H1 (cell line): Measurements from ENCODE around the gene PC. TPM values are rescaled to one million over a fixed set of nuclear protein-coding genes. Genes with fewer than 3 reads are reported as not detected.

ENCODE experiments used
- CTCF ChIA-PET: fragments of 300-600 bp; sonication (Branson Sonifier 250); formaldehyde crosslinking; loops from one replicate; lab custom pipeline; 2021; ENCODE audit not compliant: partially characterized antibody; lab: Charles Lee
- POLR2A ChIA-PET: fragments of 300-600 bp; sonication (Branson Sonifier 250); formaldehyde crosslinking; loops from one replicate; lab custom pipeline; 2021; ENCODE audit warnings: inconsistent platforms; ENCODE audit not compliant: partially characterized antibody; lab: Charles Lee
- DNase-seq, 2 experiments: peaks; one replicate each; pipeline versions ENCODE4 v3.0.0 to v3.0.0-alpha.2; 2010 to 2022; ENCODE audit warnings: low spot score in 2 of 2, low read depth in 1 of 2, mixed read lengths in 1 of 2
- FAIRE-seq: peaks from 2 replicates; lab custom pipeline; 2011; peaks lifted over from hg19 to GRCh38; lab: Jason Lieb, UNC
- H2AFZ ChIP-seq: 2 replicates; pipeline ENCODE4 v1.8.1; 2012; ENCODE audit warnings: low read length, inconsistent platforms
- H2AK5ac ChIP-seq: 2 replicates; pipeline ENCODE4 v1.6.1; 2013; ENCODE audit warnings: low read depth, low read length
- H2BK120ac ChIP-seq: replicated peaks from 2 replicates; pipeline ENCODE3; 2013; ENCODE audit warnings: low read depth, low read length, inconsistent platforms
- H2BK12ac ChIP-seq: 2 replicates; pipeline ENCODE4 v1.6.1; 2013; ENCODE audit warnings: low read depth, low read length
- H2BK15ac ChIP-seq: 2 replicates; pipeline ENCODE4 v1.6.1; 2013; ENCODE audit warnings: low read length
- H2BK20ac ChIP-seq: 2 replicates; pipeline ENCODE4 v1.6.1; 2013; ENCODE audit warnings: low read length
- H2BK5ac ChIP-seq: 2 replicates; pipeline ENCODE4 v1.6.1; 2013; ENCODE audit warnings: low read depth, low read length
- H3K14ac ChIP-seq: 2 replicates; pipeline ENCODE4 v1.6.1; 2013; ENCODE audit warnings: inconsistent platforms; ENCODE audit not compliant: insufficient read length
- H3K18ac ChIP-seq: 2 replicates; pipeline ENCODE4 v1.6.1; 2013; ENCODE audit warnings: low read length; ENCODE audit errors: extremely low read depth
- H3K23ac ChIP-seq: 2 replicates; pipeline ENCODE4 v1.6.1; 2013; ENCODE audit warnings: inconsistent platforms; ENCODE audit not compliant: insufficient read length
- H3K23me2 ChIP-seq: 2 replicates; pipeline ENCODE4 v1.6.1; 2013; ENCODE audit warnings: low read depth, low read length
- H3K27ac ChIP-seq: 2 replicates; pipeline ENCODE4 v1.6.1; 2011; ENCODE audit warnings: low read depth, low read length, inconsistent platforms
- H3K27me3 ChIP-seq, 4 experiments: replicated peaks in 1 of 4; 1 replicate in 1 of 4; 2 replicates in 3 of 4; pipeline versions ENCODE4 v1.6.1 to v1.8.1; 2011 to 2013; ENCODE audit warnings: low read length in 3 of 4, mild to moderate bottlenecking in 3 of 4, inconsistent platforms in 2 of 4, mixed read lengths in 2 of 4, moderate library complexity in 1 of 4; ENCODE audit not compliant: control insufficient read depth in 3 of 4, insufficient read depth in 3 of 4; ENCODE audit errors: extremely low read depth in 1 of 4
- H3K36me3 ChIP-seq, 4 experiments: 2 replicates each; pipeline versions ENCODE4 v1.6.1 to v1.8.1; 2011 to 2013; ENCODE audit warnings: mild to moderate bottlenecking in 4 of 4, low read length in 3 of 4, moderate library complexity in 2 of 4, control low read depth in 1 of 4, inconsistent platforms in 1 of 4; ENCODE audit not compliant: insufficient read depth in 4 of 4, control insufficient read depth in 2 of 4
- H3K4ac ChIP-seq: replicated peaks from 2 replicates; pipeline ENCODE3; 2013; ENCODE audit warnings: low read length, low read depth, mixed read lengths, inconsistent platforms; ENCODE audit not compliant: insufficient read length
- H3K4me1 ChIP-seq, 4 experiments: replicated peaks in 1 of 4; 1 replicate in 1 of 4; 2 replicates in 3 of 4; pipeline versions ENCODE4 v1.6.1 to v1.8.1; 2011 to 2013; ENCODE audit warnings: low read length in 3 of 4, inconsistent platforms in 2 of 4, mixed read lengths in 1 of 4; ENCODE audit not compliant: insufficient read depth in 4 of 4, control insufficient read depth in 3 of 4
- H3K4me2 ChIP-seq, 2 experiments: 2 replicates each; pipeline versions ENCODE4 v1.6.1 to v1.8.1; 2011 to 2013; ENCODE audit warnings: low read depth in 2 of 2, low read length in 2 of 2, control low read depth in 1 of 2, inconsistent platforms in 1 of 2, mild to moderate bottlenecking in 1 of 2; ENCODE audit not compliant: insufficient read depth in 1 of 2
- H3K4me3 ChIP-seq, 4 experiments: fragments of 200-600, 300-600 bp in 1 of 4; sonication (generic), shearing (Covaris generic), sonication (Bioruptor Twin) in 1 of 4; 2 replicates each; pipeline versions ENCODE4 v1.5.1 to v1.8.1; 2011 to 2016; ENCODE audit warnings: low read length in 4 of 4, low read depth in 3 of 4, control low read depth in 2 of 4, inconsistent platforms in 2 of 4, mild to moderate bottlenecking in 2 of 4, mixed read lengths in 1 of 4, moderate library complexity in 1 of 4; ENCODE audit not compliant: insufficient read depth in 2 of 4; ENCODE audit errors: extremely low read depth in 1 of 4
- H3K56ac ChIP-seq: replicated peaks from 2 replicates; pipeline ENCODE3; 2013; ENCODE audit warnings: low read depth, mild to moderate bottlenecking, mixed read lengths, low read length, inconsistent platforms; ENCODE audit not compliant: insufficient read length
- H3K79me1 ChIP-seq: 2 replicates; pipeline ENCODE4 v1.6.1; 2013; ENCODE audit warnings: low read depth, low read length, control low read depth
- H3K79me2 ChIP-seq, 2 experiments: 2 replicates each; pipeline versions ENCODE4 v1.6.1 to v1.8.1; 2012 to 2013; ENCODE audit warnings: low read length in 2 of 2, mild to moderate bottlenecking in 2 of 2, inconsistent platforms in 1 of 2; ENCODE audit not compliant: insufficient read depth in 2 of 2, control insufficient read depth in 1 of 2
- H3K9ac ChIP-seq, 4 experiments: replicated peaks in 1 of 4; 1 replicate in 1 of 4; 2 replicates in 3 of 4; pipeline versions ENCODE4 v1.6.1 to v1.8.1; 2011 to 2013; ENCODE audit warnings: low read depth in 3 of 4, low read length in 3 of 4, control low read depth in 2 of 4, mild to moderate bottlenecking in 2 of 4, moderate library complexity in 2 of 4, inconsistent platforms in 1 of 4; ENCODE audit errors: extremely low read depth in 1 of 4
- H3K9me3 ChIP-seq, 2 experiments: 2 replicates each; pipeline versions ENCODE4 v1.6.1 to v1.8.1; 2012 to 2013; ENCODE audit warnings: mild to moderate bottlenecking in 2 of 2, moderate library complexity in 2 of 2, control low read depth in 1 of 2, inconsistent platforms in 1 of 2, low read depth in 1 of 2, low read length in 1 of 2, mixed read lengths in 1 of 2; ENCODE audit not compliant: insufficient read depth in 2 of 2
- H4K20me1 ChIP-seq, 2 experiments: replicated peaks in 1 of 2; 2 replicates each; pipeline versions ENCODE3 to v1.8.1; 2011 to 2013; ENCODE audit warnings: inconsistent platforms in 2 of 2, low read length in 2 of 2, mild to moderate bottlenecking in 1 of 2; ENCODE audit not compliant: insufficient read depth in 2 of 2, control insufficient read depth in 1 of 2
- H4K5ac ChIP-seq: 2 replicates; pipeline ENCODE4 v1.6.1; 2013; ENCODE audit warnings: low read length, low read depth, mixed read lengths, inconsistent platforms; ENCODE audit not compliant: insufficient read length
- H4K8ac ChIP-seq: 2 replicates; pipeline ENCODE4 v1.8.0; 2013; ENCODE audit warnings: mild to moderate bottlenecking, moderate library complexity, low read length, inconsistent platforms; ENCODE audit not compliant: insufficient read depth; ENCODE audit errors: extremely low read depth
- H4K91ac ChIP-seq: replicated peaks from 2 replicates; pipeline ENCODE3; 2013; ENCODE audit warnings: low read length, mixed read lengths, inconsistent platforms; ENCODE audit not compliant: insufficient read length
- ASH2L ChIP-seq: fragments of 200-600, 300-600 bp; sonication (generic); IDR thresholded peaks from one replicate; pipeline ENCODE4 v1.7.1; 2017; ENCODE audit warnings: low read length
- CHD2 ChIP-seq: IDR thresholded peaks from 2 replicates; pipeline ENCODE4 v1.6.1; 2012; ENCODE audit warnings: low read length, improper control_type of control experiment
- KDM5A ChIP-seq: fragments of 200-600 bp; IDR thresholded peaks from 2 replicates; pipeline ENCODE4 v1.7.1; 2012; ENCODE audit warnings: mild to moderate bottlenecking, low read length, inconsistent platforms, mixed read lengths
- NANOG ChIP-seq: IDR thresholded peaks from 2 replicates; pipeline ENCODE4 v1.6.1; 2011; ENCODE audit warnings: low read length, low read depth, mild to moderate bottlenecking, inconsistent platforms; ENCODE audit not compliant: insufficient read depth, poor library complexity, severe bottlenecking
- PHF8 ChIP-seq: fragments of 200-600 bp; sonication (generic); conservative IDR thresholded peaks from 2 replicates; pipeline ENCODE4 v1.7.1; 2012; ENCODE audit warnings: low read depth, mild to moderate bottlenecking, inconsistent platforms, low read length, moderate library complexity
- POU5F1 ChIP-seq: IDR thresholded peaks from 2 replicates; pipeline ENCODE4 v1.6.1; 2011; ENCODE audit warnings: low read depth, mild to moderate bottlenecking, low read length, moderate library complexity
- TBP ChIP-seq: IDR thresholded peaks from 2 replicates; pipeline ENCODE4 v1.6.1; 2011; ENCODE audit warnings: low read depth, low read length, improper control_type of control experiment
- TCF12 ChIP-seq: IDR thresholded peaks from 2 replicates; pipeline ENCODE4 v1.6.1; 2011; ENCODE audit warnings: low read depth, mild to moderate bottlenecking, low read length
- TEAD4 ChIP-seq: IDR thresholded peaks from 2 replicates; pipeline ENCODE4 v1.6.1; 2012; ENCODE audit warnings: low read depth, low read length, inconsistent platforms, mixed read lengths
- WGBS, 2 experiments: shearing (Covaris generic) in 1 of 2; methylation state at CpG; one replicate each; pipeline versions ENCODE4 v1.1.6 to v1.1.7; 2013 to 2015; ENCODE audit warnings: low lambda C conversion rate in 2 of 2, mixed read lengths in 2 of 2, inconsistent platforms in 1 of 2, low coverage in 1 of 2, missing lambda C conversion rate in 1 of 2; ENCODE audit not compliant: insufficient replicate concordance in 2 of 2, insufficient coverage in 1 of 2, insufficient read length in 1 of 2; ENCODE audit errors: extremely low coverage in 1 of 2, missing lambda C conversion rate in 1 of 2; 5-methylcytosine and 5-hydroxymethylcytosine counted together
- polyA plus RNA-seq, 7 experiments: library from polyadenylated mRNA; depleted of rRNA in 3 of 7; stranded (reverse) in 5 of 7; unstranded in 2 of 7; fragments of >200 nt in 5 of 7; fragments of 200-250 nt in 2 of 7; gene quantifications; 1 replicate in 5 of 7; 2 replicates in 1 of 7; 4 replicates in 1 of 7; pipeline versions ENCODE4 v1.2.1 to v1.2.3, GENCODE V29; 2011 to 2013; ENCODE audit warnings: missing spikeins in 2 of 7, mixed read lengths in 2 of 7
- total RNA-seq: library from RNA; stranded (reverse); fragmentation: NEBNext Ultra II Directional; extraction: Animal tissue kit (Norgen Biotek cat#: 25700); gene quantifications from 2 replicates; pipeline ENCODE4 v1.2.1, GENCODE V29; 2021
- TF ChIP-seq, protein P1 (sequence below): IDR thresholded peaks from 2 replicates; pipeline ENCODE4 v1.6.1; 2012; ENCODE audit warnings: inconsistent platforms
- TF ChIP-seq, protein P2 (sequence below): IDR thresholded peaks from 2 replicates; pipeline ENCODE4 v1.6.1; 2012; ENCODE audit warnings: inconsistent platforms

PC gene
- total and polyA plus RNA-seq, 2 of the 8 experiments (the other 6 are each of a cell fraction or from before 2014, with no cell fraction given): 11.5 to 27.5 TPM

DNA sequence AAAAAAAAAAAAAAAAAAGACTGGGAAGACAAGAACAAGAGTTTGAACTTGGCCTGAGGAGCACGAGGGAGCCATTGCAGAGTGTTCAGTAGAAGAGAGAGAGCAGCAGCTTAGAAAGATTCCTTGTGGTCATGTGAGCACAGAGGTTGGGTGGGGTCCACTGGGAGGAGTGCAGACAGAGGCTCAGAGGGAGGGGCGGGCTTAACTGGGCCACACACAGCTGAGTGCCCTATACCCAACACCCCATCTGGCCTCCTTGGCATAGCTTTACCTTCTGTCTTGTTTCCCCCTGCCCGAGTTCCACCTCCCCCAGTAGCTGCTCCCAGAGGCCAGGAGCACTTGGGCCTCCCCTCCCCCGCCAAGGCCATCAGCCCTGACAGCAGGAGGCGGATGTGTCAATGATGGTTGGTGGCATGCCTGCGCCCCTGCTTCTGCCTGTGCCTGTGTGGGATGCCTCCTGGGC is 29.0 kb upstream of the PC start:
- Histone ChIP-seq H4K91ac (peak overlapping the region; percentile 47), H2AFZ (peak overlapping the region; percentile 62; the same call in 1 of the 2 replicates)
- DNase-seq: peak in 1 of 2 experiments; percentile 73
- no peak for TF ChIP-seq CHD2
- no peak for TF ChIP-seq ASH2L
- peak; percentile 93 for TF ChIP-seq NANOG
- TF ChIP-seq KDM5A: no peak
- TF ChIP-seq, protein P1, sequence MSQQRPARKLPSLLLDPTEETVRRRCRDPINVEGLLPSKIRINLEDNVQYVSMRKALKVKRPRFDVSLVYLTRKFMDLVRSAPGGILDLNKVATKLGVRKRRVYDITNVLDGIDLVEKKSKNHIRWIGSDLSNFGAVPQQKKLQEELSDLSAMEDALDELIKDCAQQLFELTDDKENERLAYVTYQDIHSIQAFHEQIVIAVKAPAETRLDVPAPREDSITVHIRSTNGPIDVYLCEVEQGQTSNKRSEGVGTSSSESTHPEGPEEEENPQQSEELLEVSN: no peak
- TF ChIP-seq, protein P2, sequence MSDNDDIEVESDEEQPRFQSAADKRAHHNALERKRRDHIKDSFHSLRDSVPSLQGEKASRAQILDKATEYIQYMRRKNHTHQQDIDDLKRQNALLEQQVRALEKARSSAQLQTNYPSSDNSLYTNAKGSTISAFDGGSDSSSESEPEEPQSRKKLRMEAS: peak; percentile 53
- no peak for TF ChIP-seq TBP
- TF ChIP-seq TCF12: 0 out of 2 replicates have a peak, but pooled peaks have one; percentile 8
- TF ChIP-seq PHF8: no peak
- TF ChIP-seq TEAD4: no peak
- TF ChIP-seq POU5F1: no peak

More for the DNA sequence above, 29.0 kb upstream of the PC start:
- no peak overlapping the region for H3K4ac ChIP-seq
- ChIA-PET POLR2A (interaction anchor here (0.6 to 4.0 kb wide), 6 partner anchors 10 to 59 kb away, joined by 3 to 14 read pairs (median 4); partner anchors contain the start of genes C11orf86 and PC), CTCF (interaction anchor here (0.6 to 5.6 kb wide), 11 partner anchors 11 to 161 kb away, joined by 3 to 45 read pairs (median 5); partner anchors contain the start of genes C11orf86 and SYT12)
- no peak overlapping the region for H3K27ac ChIP-seq
- H4K5ac ChIP-seq: no peak overlapping the region
- no peak overlapping the region for H3K4me3 ChIP-seq
- H3K79me2 ChIP-seq: no peaks in the 10 kb centered on the region
- peak overlapping the region in 1 of 2 experiments; percentile 15; a peak in 1 of 4 replicates for H3K4me2 ChIP-seq
- no peaks in the 10 kb centered on the region for H3K9me3 ChIP-seq
- H3K23me2 ChIP-seq: no peaks in the 10 kb centered on the region
- no peak overlapping the region for H3K9ac ChIP-seq
- peak overlapping the region; percentile 90; the same call in 1 of the 2 replicates for H2BK12ac ChIP-seq
- H3K79me1 ChIP-seq: no peaks in the 10 kb centered on the region
- no peak for FAIRE-seq
- 41% methylated on average over 4 of the region's 6 CpGs; no CpG with 5 or more reads in 1 of the 2 experiments for WGBS, 2 experiments
- H3K4me1 ChIP-seq: peaks cover 0 to 6% (median 5%) of the 10 kb centered on the region in 4 experiments; a peak in 6 of 7 replicates
- no peak overlapping the region for H3K23ac ChIP-seq
- no peak overlapping the region for H3K56ac ChIP-seq
- H2BK5ac ChIP-seq: peak overlapping the region; percentile 88
- peak overlapping the region; percentile 80; the same call in 1 of the 2 replicates for H2BK20ac ChIP-seq
- H3K27me3 ChIP-seq: no peaks in the 10 kb centered on the region
- H4K20me1 ChIP-seq: no peaks in the 10 kb centered on the region
- peak overlapping the region; percentile 81; the same call in 1 of the 2 replicates for H3K18ac ChIP-seq
- 0 out of 2 replicates have a peak overlapping the region, but pooled peaks have one; percentile 6 for H2BK15ac ChIP-seq
- no peak overlapping the region for H2BK120ac ChIP-seq
- no peaks in the 10 kb centered on the region for H3K36me3 ChIP-seq
- H4K8ac ChIP-seq: no peak overlapping the region; the same call in 1 of the 2 replicates
- no peak overlapping the region for H3K14ac ChIP-seq
- no peak overlapping the region for H2AK5ac ChIP-seq
